ENCODE data around the gene AP3S2.

- TF ChIP-seq CTCF (IDR thresholded peaks at IDR 0.05) (no peak), POLR2A (IDR thresholded peaks at IDR 0.05) (no peak)
These were observed 23.8 kb upstream of the AP3S2 start for GRCh38 chr15:89917442-89918101.

All from Peyer's patch (tissue), 4 donors.